ENCODE data around the gene BET1. TPM values are rescaled to one million over a fixed set of nuclear protein-coding genes. Genes with fewer than 3 reads are reported as not detected.
A peak's percentile ranks its signal among the peaks of the same experiment; 100 is the strongest.

BET1 gene
- total RNA-seq, 1 donor from 2014 or later = 28.5 TPM

DNA sequence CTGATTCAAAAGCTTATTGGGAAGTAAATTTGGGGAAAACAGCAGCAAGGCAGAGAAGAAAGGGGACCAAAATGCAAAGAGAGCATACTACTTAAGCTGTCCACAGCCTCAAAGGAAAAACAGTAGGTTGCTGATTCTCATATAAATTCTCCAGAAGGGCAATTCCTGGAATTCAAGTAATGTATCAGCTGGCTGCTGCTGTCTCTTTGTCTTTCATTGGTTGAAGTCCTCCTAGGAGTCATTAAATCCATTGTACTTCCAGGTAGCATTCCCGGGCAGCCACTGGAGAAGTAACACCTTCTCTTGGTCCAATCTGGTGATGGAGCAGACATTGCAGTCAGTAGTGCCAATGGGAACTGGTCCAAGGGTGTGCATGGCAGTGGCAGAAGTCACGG, 22.7 kb downstream of the BET1 start:
- Mint-ChIP-seq H3K27ac (peak overlapping the region; percentile 86), H3K4me3 (no peak overlapping the region), H3K4me1 (peaks cover 25% of the 10 kb centered on the region), H3K36me3 (no peaks in the 10 kb centered on the region), H3K9me3 (no peaks in the 10 kb centered on the region), H3K27me3 (ENCODE audit: low read depth) (peaks cover 2% of the 10 kb centered on the region)
- TF ChIP-seq, protein P1, sequence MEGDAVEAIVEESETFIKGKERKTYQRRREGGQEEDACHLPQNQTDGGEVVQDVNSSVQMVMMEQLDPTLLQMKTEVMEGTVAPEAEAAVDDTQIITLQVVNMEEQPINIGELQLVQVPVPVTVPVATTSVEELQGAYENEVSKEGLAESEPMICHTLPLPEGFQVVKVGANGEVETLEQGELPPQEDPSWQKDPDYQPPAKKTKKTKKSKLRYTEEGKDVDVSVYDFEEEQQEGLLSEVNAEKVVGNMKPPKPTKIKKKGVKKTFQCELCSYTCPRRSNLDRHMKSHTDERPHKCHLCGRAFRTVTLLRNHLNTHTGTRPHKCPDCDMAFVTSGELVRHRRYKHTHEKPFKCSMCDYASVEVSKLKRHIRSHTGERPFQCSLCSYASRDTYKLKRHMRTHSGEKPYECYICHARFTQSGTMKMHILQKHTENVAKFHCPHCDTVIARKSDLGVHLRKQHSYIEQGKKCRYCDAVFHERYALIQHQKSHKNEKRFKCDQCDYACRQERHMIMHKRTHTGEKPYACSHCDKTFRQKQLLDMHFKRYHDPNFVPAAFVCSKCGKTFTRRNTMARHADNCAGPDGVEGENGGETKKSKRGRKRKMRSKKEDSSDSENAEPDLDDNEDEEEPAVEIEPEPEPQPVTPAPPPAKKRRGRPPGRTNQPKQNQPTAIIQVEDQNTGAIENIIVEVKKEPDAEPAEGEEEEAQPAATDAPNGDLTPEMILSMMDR (IDR thresholded peaks at IDR 0.05; ENCODE audit: unreplicated experiment) = no peak
- DNase-seq (ENCODE audit: low spot score in 2 of 2, unreplicated experiment in 2 of 2) = no peak

DNA sequence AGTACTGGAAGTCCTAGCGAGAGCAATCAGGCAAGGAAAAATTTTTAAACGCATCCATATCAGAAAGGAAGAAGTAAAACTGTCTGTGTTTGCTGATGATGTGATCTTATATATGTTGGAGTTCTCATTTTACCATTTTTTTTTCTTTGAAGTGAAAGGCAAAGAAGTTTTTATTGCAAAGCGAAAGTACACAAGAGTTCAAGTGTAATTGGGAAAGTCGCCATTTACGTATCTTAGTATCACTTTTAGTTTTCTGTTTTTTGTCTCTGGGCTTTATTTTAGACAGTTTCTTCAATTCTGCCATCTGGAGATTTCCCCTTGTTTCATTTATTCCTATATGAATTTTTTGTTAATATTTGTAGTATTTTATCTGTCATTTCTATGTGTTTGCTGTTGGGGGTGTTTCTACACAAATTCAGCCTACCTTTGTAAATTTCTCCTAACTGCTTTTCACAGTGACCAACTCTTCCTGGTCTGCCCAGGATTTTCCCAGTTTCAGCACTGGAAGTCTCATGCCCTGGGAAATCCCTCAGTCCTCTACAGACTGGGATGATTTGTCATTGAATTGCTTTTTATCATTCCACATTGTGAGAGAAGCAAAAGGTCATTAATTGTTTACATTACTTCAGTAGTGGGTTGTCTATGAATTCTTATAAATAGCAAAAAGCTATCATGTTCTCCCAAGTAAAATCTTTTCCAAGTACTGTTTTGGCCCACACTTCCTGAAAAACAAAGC, 23.2 kb downstream of the BET1 start:
- TF ChIP-seq, protein P1 (IDR thresholded peaks at IDR 0.05; ENCODE audit: unreplicated experiment) = no peak
- H3K36me3 Mint-ChIP-seq = no peaks in the 10 kb centered on the region
- H3K27ac Mint-ChIP-seq = peak overlapping the region; percentile 86
- DNase-seq (ENCODE audit: low spot score in 2 of 2, unreplicated experiment in 2 of 2) = no peak
- H3K4me3 Mint-ChIP-seq = peak overlapping the region; percentile 41
- peaks cover 2% of the 10 kb centered on the region for H3K27me3 Mint-ChIP-seq (ENCODE audit: low read depth)
- H3K4me1 Mint-ChIP-seq = peaks cover 25% of the 10 kb centered on the region
- no peaks in the 10 kb centered on the region for H3K9me3 Mint-ChIP-seq

DNA sequence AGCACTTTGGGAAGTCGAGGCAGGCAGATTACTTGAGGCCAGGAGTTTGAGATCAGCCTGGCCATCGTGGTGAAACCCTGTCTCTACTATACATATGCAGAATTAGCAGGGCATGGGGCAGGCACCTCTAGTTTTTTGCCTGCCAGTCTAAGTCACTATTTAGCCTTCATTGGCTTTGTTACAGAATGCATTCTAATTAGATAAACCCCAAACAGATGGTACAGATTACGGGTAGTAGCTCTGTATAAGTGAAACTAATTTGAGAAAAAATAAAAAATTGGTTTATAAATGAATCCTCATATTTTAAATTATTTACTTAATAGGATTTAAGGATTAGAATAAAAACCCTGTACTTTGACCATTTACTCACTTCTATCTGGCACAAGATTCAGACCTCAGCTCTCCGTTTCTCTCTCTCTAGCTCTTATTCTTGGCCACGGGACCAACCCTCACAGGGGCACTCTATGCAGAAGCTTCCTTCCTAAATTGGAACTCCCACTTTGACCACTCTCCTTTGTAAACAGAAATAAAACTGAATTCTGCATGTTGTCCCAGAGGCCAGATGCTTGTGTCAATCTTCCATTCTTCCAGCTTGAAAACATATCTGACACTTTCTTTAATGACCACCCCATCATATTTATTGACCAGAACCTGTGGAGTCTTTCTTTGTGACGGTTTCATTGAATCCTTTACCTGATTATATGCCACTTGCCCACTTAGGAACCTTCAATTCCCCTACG, 26.8 kb downstream of the BET1 start:
- Mint-ChIP-seq H3K4me3 (no peak overlapping the region), H3K9me3 (no peaks in the 10 kb centered on the region), H3K36me3 (no peaks in the 10 kb centered on the region), H3K4me1 (peaks cover 10% of the 10 kb centered on the region), H3K27me3 (ENCODE audit: low read depth) (peaks cover 2% of the 10 kb centered on the region), H3K27ac (no peak overlapping the region)
- DNase-seq (ENCODE audit: low spot score in 2 of 2, unreplicated experiment in 2 of 2) = no peak
- TF ChIP-seq, protein P1 (IDR thresholded peaks at IDR 0.05; ENCODE audit: unreplicated experiment) = no peak

DNA sequence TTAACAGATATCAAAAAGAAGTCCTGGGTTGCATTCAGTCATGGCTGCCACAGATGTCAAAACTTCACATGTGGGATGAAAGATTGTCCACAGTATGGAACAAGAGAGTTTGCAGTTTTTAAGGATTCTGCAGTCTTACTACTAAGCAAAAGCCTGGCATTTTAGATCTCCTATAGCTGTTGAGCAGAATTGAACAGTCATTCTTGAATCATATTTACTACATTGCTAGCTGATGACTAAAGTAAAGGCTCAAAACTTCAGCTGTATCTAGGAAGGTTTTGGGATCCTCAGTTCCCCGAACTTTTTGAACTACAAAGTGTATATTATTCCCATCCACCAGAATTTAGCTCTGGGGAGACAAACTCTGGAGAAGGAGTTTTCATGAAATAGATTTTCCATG, 31.0 kb downstream of the BET1 start:
- H3K4me1 Mint-ChIP-seq = peaks cover 7% of the 10 kb centered on the region
- DNase-seq (ENCODE audit: low spot score in 2 of 2, unreplicated experiment in 2 of 2) = no peak
- no peak overlapping the region for H3K4me3 Mint-ChIP-seq
- H3K36me3 Mint-ChIP-seq = no peaks in the 10 kb centered on the region
- H3K27me3 Mint-ChIP-seq (ENCODE audit: low read depth) = peaks cover 2% of the 10 kb centered on the region
- TF ChIP-seq, protein P1 (IDR thresholded peaks at IDR 0.05; ENCODE audit: unreplicated experiment) = no peak
- no peaks in the 10 kb centered on the region for H3K9me3 Mint-ChIP-seq
- H3K27ac Mint-ChIP-seq = no peak overlapping the region

DNA sequence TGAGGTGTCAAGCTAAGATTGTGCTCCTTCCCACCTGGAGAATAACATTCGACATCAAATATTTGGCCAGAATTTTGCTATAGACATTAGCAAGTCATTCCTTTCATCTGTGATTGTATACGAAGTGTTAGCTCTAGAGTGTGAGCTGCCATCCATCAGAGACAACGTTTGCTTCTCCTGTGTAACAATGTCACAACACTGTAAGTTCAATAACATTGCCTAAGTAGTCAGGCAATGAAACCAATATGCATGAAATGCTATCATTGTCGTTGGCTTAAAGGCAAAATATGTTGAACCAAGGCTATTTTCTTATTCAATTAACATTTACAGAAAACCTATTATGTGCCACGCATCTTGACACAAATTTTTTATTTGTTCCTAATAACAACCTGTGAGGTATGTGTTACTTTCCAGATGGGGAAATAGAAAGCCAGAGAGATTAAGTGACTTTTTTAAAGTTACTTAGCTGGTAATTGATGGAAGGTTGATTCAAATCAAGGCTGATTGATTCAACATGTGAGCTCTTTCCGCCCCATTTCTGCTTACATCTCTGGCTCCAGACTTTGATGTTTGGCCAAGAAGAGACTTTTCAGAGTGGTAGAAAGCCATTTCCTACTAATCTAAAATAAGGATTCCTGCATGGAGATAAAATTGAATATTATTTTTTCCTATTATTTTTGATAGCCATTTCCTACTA, 32.0 kb downstream of the BET1 start:
- Mint-ChIP-seq H3K27ac (no peak overlapping the region), H3K4me3 (no peak overlapping the region), H3K36me3 (no peaks in the 10 kb centered on the region), H3K4me1 (peaks cover 7% of the 10 kb centered on the region), H3K27me3 (ENCODE audit: low read depth) (no peaks in the 10 kb centered on the region), H3K9me3 (no peaks in the 10 kb centered on the region)
- no peak for DNase-seq (ENCODE audit: low spot score in 2 of 2, unreplicated experiment in 2 of 2)
- TF ChIP-seq, protein P1 (IDR thresholded peaks at IDR 0.05; ENCODE audit: unreplicated experiment) = no peak

Data from mesothelial cell of epicardium (in vitro differentiated cells).